ENCODE data around the gene CNOT6. TPM values are rescaled to one million over a fixed set of nuclear protein-coding genes. Genes with fewer than 3 reads are reported as not detected.

The CNOT6 gene
- total and polyA plus RNA-seq, 2 donors (not counting 1 experiment from before 2014, with no cell fraction given), result 12.7 to 19.5 TPM

DNA sequence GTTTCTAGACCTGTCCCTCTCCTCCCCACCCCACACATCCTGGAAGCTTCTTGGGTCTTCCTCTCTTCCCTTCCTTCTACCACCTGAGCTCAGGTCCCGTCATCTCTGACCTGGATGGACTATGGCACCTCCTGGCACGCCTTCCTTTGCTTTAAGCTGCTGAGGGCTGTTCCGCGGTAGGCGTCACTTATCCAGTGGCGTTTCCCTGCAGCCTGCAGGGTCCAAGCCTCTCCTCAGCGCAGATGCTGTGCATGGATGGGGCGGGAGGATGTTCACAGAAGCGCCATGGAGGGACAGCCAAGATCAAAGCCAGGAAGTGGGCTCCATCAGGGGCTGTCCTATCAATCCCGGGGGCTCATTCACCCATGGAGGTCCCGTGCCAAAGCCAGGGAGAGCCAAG is 23.8 kb upstream of the CNOT6 start:
- TF ChIP-seq, protein P1, sequence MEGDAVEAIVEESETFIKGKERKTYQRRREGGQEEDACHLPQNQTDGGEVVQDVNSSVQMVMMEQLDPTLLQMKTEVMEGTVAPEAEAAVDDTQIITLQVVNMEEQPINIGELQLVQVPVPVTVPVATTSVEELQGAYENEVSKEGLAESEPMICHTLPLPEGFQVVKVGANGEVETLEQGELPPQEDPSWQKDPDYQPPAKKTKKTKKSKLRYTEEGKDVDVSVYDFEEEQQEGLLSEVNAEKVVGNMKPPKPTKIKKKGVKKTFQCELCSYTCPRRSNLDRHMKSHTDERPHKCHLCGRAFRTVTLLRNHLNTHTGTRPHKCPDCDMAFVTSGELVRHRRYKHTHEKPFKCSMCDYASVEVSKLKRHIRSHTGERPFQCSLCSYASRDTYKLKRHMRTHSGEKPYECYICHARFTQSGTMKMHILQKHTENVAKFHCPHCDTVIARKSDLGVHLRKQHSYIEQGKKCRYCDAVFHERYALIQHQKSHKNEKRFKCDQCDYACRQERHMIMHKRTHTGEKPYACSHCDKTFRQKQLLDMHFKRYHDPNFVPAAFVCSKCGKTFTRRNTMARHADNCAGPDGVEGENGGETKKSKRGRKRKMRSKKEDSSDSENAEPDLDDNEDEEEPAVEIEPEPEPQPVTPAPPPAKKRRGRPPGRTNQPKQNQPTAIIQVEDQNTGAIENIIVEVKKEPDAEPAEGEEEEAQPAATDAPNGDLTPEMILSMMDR (conservative IDR thresholded peaks at IDR 0.05 in 1 of 2, IDR thresholded peaks at IDR 0.05 in 1 of 2; ENCODE audit: low read depth in 1 of 2, low read length in 2 of 2), result no peak
- no peak for TF ChIP-seq EZH2 (IDR thresholded peaks at IDR 0.05; ENCODE audit: low read length, missing control alignments)
- H2AFZ ChIP-seq (ENCODE audit: low read length), result no peak overlapping the region
- no peak overlapping the region for H3K9ac ChIP-seq (ENCODE audit: insufficient read depth, low read length)
- H4K20me1 ChIP-seq (ENCODE audit: control insufficient read depth, extremely low read depth, insufficient read depth, low read length), result no peaks in the 10 kb centered on the region
- H3K27me3 ChIP-seq (ENCODE audit: control insufficient read depth, insufficient read depth, low read length), result peaks cover 2% of the 10 kb centered on the region
- H3K36me3 ChIP-seq (ENCODE audit: control insufficient read depth, insufficient read depth, low read length), result no peaks in the 10 kb centered on the region
- H3K4me3 ChIP-seq (replicated peaks in 1 of 4; ENCODE audit: control extremely low read depth in 1 of 4, insufficient read depth in 1 of 4, low read depth in 3 of 4, low read length in 4 of 4), result no peak overlapping the region
- H3K27ac ChIP-seq (ENCODE audit: insufficient read depth, low read length), result no peak overlapping the region
- H3K9me3 ChIP-seq (ENCODE audit: control insufficient read depth, insufficient read depth, low read depth, low read length), result no peaks in the 10 kb centered on the region
- no peaks in the 10 kb centered on the region for H3K4me1 ChIP-seq (ENCODE audit: control insufficient read depth, extremely low read depth, insufficient read depth, low read length)
- no peak overlapping the region for H3K4me2 ChIP-seq (ENCODE audit: extremely low read depth, insufficient read depth, low read length)
- no peak for DNase-seq (ENCODE audit: low read depth in 2 of 2)
- H3K79me2 ChIP-seq (ENCODE audit: control insufficient read depth, insufficient read depth, low read length), result no peaks in the 10 kb centered on the region

DNA sequence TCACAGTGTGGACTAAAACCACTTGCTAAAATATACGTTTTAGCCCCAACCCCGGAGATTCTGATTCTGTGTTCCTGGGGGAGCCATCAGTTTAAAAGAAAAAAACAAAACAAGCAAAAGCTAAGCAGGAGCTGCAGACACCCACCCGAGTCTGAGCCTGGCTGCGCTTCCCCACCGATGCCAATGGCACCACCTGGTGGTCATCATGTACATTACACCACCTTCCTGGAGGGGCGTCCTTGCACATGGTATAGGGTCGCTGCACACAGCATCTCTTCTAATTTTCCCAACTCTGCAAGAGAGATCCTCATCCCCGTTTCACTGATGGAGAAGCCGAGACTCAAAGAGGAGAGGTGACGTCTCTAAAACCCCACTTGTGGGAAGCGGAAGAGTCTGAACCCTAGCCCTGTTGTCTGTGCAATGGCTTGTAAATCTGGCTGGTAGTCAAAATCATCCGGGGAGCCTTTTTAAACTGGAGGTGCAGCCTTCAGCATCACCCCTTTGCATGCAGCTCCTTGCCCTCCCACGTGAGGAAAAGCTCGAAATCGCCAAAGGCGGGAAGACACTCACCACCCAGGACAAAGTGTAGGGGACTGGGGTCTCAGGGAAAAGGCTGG is 23.1 kb upstream of the CNOT6 start:
- Histone ChIP-seq H2AFZ (ENCODE audit: low read length) (no peak overlapping the region), H3K9me3 (ENCODE audit: control insufficient read depth, insufficient read depth, low read depth, low read length) (no peaks in the 10 kb centered on the region), H3K36me3 (ENCODE audit: control insufficient read depth, insufficient read depth, low read length) (no peaks in the 10 kb centered on the region), H3K9ac (ENCODE audit: insufficient read depth, low read length) (no peak overlapping the region), H3K4me1 (ENCODE audit: control insufficient read depth, extremely low read depth, insufficient read depth, low read length) (no peaks in the 10 kb centered on the region), H3K4me3 (replicated peaks in 1 of 4; ENCODE audit: control extremely low read depth in 1 of 4, insufficient read depth in 1 of 4, low read depth in 3 of 4, low read length in 4 of 4) (no peak overlapping the region), H4K20me1 (ENCODE audit: control insufficient read depth, extremely low read depth, insufficient read depth, low read length) (no peaks in the 10 kb centered on the region), H3K27ac (ENCODE audit: insufficient read depth, low read length) (no peak overlapping the region), H3K79me2 (ENCODE audit: control insufficient read depth, insufficient read depth, low read length) (no peaks in the 10 kb centered on the region), H3K4me2 (ENCODE audit: extremely low read depth, insufficient read depth, low read length) (no peak overlapping the region), H3K27me3 (ENCODE audit: control insufficient read depth, insufficient read depth, low read length) (peaks cover 2% of the 10 kb centered on the region)
- TF ChIP-seq, protein P1 (conservative IDR thresholded peaks at IDR 0.05 in 1 of 2, IDR thresholded peaks at IDR 0.05 in 1 of 2; ENCODE audit: low read depth in 1 of 2, low read length in 2 of 2), result peak; percentile 90 to 92
- no peak for TF ChIP-seq EZH2 (IDR thresholded peaks at IDR 0.05; ENCODE audit: low read length, missing control alignments)
- peak; percentile 42 to 66 for DNase-seq (ENCODE audit: low read depth in 2 of 2)

DNA sequence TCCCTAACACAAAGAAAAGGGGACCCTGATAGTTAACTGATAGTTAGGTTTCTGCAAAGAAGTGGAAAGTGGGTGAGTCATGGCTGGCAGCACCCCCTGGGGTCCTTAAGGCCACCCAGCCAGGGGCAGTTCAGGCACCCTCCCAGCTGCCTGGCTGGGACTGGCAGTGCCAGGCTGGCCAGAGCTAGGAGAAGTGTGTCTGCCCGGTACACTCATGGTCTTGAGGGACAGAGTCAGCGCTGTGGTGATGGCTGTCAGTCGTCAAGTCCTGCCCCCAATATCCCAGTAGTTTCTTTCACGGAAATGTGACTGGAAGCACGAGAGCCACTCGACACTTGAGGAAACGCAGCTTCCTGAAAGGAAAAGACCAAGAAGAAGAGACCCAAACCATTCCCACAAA is 22.3 kb upstream of the CNOT6 start:
- Histone ChIP-seq H3K9me3 (ENCODE audit: control insufficient read depth, insufficient read depth, low read depth, low read length) (no peaks in the 10 kb centered on the region), H3K27me3 (ENCODE audit: control insufficient read depth, insufficient read depth, low read length) (peaks cover 2% of the 10 kb centered on the region), H3K27ac (ENCODE audit: insufficient read depth, low read length) (no peak overlapping the region), H2AFZ (ENCODE audit: low read length) (no peak overlapping the region), H3K9ac (ENCODE audit: insufficient read depth, low read length) (no peak overlapping the region), H3K4me3 (replicated peaks in 1 of 4; ENCODE audit: control extremely low read depth in 1 of 4, insufficient read depth in 1 of 4, low read depth in 3 of 4, low read length in 4 of 4) (no peak overlapping the region), H4K20me1 (ENCODE audit: control insufficient read depth, extremely low read depth, insufficient read depth, low read length) (no peaks in the 10 kb centered on the region), H3K36me3 (ENCODE audit: control insufficient read depth, insufficient read depth, low read length) (no peaks in the 10 kb centered on the region), H3K79me2 (ENCODE audit: control insufficient read depth, insufficient read depth, low read length) (no peaks in the 10 kb centered on the region), H3K4me1 (ENCODE audit: control insufficient read depth, extremely low read depth, insufficient read depth, low read length) (no peaks in the 10 kb centered on the region), H3K4me2 (ENCODE audit: extremely low read depth, insufficient read depth, low read length) (no peak overlapping the region)
- TF ChIP-seq EZH2 (IDR thresholded peaks at IDR 0.05; ENCODE audit: low read length, missing control alignments), result no peak
- no peak for DNase-seq (ENCODE audit: low read depth in 2 of 2)

All from fibroblast of lung (primary cell).